Psoas muscle (tissue), 8 donors: ENCODE data around the gene MEIS1. TPM values are rescaled to one million over a fixed set of nuclear protein-coding genes. Genes with fewer than 3 reads are reported as not detected.
A peak's percentile ranks its signal among the peaks of the same experiment; 100 is the strongest.

ENCODE experiments used
- ATAC-seq, 4 donors: fragments of 200-7000 bp; cut with Tn5 transposase; one replicate each; pipeline ENCODE4 v1.9.1; 2020; ENCODE audit warnings: moderate library complexity in 3 of 4, mild to moderate bottlenecking in 2 of 4
- DNase-seq, 2 donors: peaks; one replicate each; pipeline ENCODE4 v3.0.0-alpha.2; 2020
- H3K27ac ChIP-seq: fragments of 200-600 bp; one replicate; pipeline ENCODE4 v1.8.0; 2022
- H3K27me3 ChIP-seq, 3 donors: fragments of 200-600 bp in 1 of 3; one replicate each; pipeline versions ENCODE4 v1.6.1 to v1.8.0; 2013 to 2022; ENCODE audit warnings: low read length in 2 of 3, mild to moderate bottlenecking in 2 of 3, moderate library complexity in 1 of 3; ENCODE audit not compliant: insufficient read depth in 3 of 3
- H3K36me3 ChIP-seq, 2 donors: fragments of 200-600 bp in 1 of 2; one replicate each; pipeline versions ENCODE4 v1.6.1 to v1.8.0; 2013 to 2022; ENCODE audit warnings: low read depth in 1 of 2, mild to moderate bottlenecking in 1 of 2, moderate library complexity in 1 of 2; ENCODE audit not compliant: insufficient read depth in 1 of 2
- H3K4me1 ChIP-seq: fragments of 200-600 bp; one replicate; pipeline ENCODE4 v1.8.0; 2022
- H3K4me3 ChIP-seq: fragments of 200-600 bp; one replicate; pipeline ENCODE4 v1.8.0; 2022; ENCODE audit warnings: mild to moderate bottlenecking
- H3K9me3 ChIP-seq: fragments of 200-600 bp; one replicate; pipeline ENCODE4 v1.8.0; 2022
- CTCF ChIP-seq: fragments of 200-600 bp; IDR thresholded peaks from one replicate; pipeline ENCODE4 v1.8.0; 2022; ENCODE audit warnings: antibody characterized with exemption
- WGBS, 3 donors: extraction: QIAGEN DNeasy Blood & Tissue Kit; methylation state at CpG; one replicate each; pipeline versions ENCODE4 v1.1.6 to v1.1.7; 2013; 5-methylcytosine and 5-hydroxymethylcytosine counted together
- intact Hi-C, 2 donors: fragments of 100-400 bp; cut with DNase I; formaldehyde crosslinking; loops; one replicate each; pipeline versions ENCODE4 v1.11.0 to v1.14.2; 2022
- polyA plus RNA-seq, 3 donors: library from polyadenylated mRNA; stranded (reverse); fragments of 200-250 nt; gene quantifications; one replicate each; pipeline ENCODE4 v1.2.3, GENCODE V29; 2013
- total RNA-seq, 4 donors: library from RNA; stranded (reverse); fragmentation: NEBNext Ultra II Directional in 2 of 4; extraction: Animal tissue kit (Norgen Biotek cat#: 25700) in 2 of 4; gene quantifications; one replicate each; pipeline versions ENCODE4 v1.2.1 to v1.2.4, GENCODE V29; 2021 to 2023
- donor health status: healthy with polysubstance abuse.
- donor health status: DM: no; HTN: no; CAD: no; lungs with moderate emphysema.
- donor health status: Bipolar disorder and iron deficiency.
- donor health status: healthy.
- donor health status: DM: yes; HTN: yes; CAD: no.
- donor health status: DM: no; HTN: no; CAD: no.
- donor health status: DM: no; HTN: no; CAD: no.
- donor health status: DM: yes; HTN: yes; CAD: no.

Gene MEIS1
- total and polyA plus RNA-seq, 7 donors: 0.77 to 6.8 (median 2.1) TPM

GRCh38 chr2:66433695-66433944, 1.3 kb upstream of the MEIS1 start:
- peaks cover 0 to 3% (median 0%) of the 10 kb centered on the region in 3 donors for H3K27me3 ChIP-seq
- H3K36me3 ChIP-seq: no peaks in the 10 kb centered on the region
- H3K4me1 ChIP-seq: no peaks in the 10 kb centered on the region
- intact Hi-C loops: loop anchor here (2.0 to 10.0 kb wide), 5 partner anchors 144 to 1219 kb away; partner anchors contain the start of gene ETAA1 (in 1 of the 2)
- no peak for TF ChIP-seq CTCF
- peak overlapping the region; percentile 92 for H3K27ac ChIP-seq
- H3K9me3 ChIP-seq: no peaks in the 10 kb centered on the region
- peak overlapping the region; percentile 70 for H3K4me3 ChIP-seq
- 0 to 1% (median 0%) methylated on average over 7 of the region's 7 CpGs for WGBS, 3 donors
- ATAC-seq: no peak
- DNase-seq: no peak

DNA sequence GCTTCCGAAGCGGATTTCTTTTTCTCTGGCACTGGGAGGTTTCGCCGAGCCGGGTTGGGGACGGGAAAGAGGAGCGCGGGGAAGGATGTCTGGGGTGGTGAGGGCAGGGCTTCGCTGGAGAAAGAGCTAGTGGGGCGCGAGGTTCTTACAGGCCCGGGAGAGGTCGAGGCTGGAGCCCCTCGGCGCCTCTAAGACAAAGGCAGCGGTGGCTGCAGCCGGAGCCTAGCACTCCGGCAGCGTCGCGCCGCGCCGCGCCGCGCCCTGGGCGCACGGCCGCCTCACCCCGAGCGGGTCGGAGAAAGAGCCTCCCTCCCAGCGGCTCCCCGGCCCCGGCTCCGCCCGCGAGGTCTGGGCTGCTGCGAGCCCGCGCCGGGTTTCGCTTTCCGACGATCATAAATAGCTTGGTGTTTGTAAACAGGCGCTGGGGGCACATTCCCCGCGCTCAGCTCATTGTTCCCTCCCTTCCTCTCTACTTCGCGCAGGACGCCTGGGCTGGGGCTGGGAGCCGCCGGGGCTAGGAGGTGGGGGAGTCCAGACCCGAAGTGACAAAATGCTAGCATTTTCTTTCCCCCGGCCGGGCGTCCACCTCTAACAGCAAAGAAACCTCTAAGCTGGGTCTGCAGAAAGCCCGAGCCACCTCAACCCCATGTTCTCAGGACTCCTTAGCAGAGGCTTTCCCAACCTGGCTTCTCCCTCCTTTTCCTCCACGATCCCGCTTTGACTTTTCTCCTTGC, 813 bp upstream of the MEIS1 start:
- peak; percentile 56 to 64 (median 60) for ATAC-seq
- no peak for TF ChIP-seq CTCF
- peak; percentile 64 to 80 for DNase-seq
- peak overlapping the region; percentile 70 for H3K4me3 ChIP-seq
- WGBS, 3 donors: 0 to 1% (median 1%) methylated on average over 46 to 61 of the region's 61 CpGs
- H3K4me1 ChIP-seq: no peaks in the 10 kb centered on the region
- H3K27me3 ChIP-seq: no peaks in the 10 kb centered on the region
- H3K27ac ChIP-seq: peak overlapping the region; percentile 92
- intact Hi-C loops: loop anchor here (2.0 to 10.0 kb wide), 5 partner anchors 143 to 1218 kb away; partner anchors contain the start of gene ETAA1 (in 1 of the 2)
- H3K9me3 ChIP-seq: no peaks in the 10 kb centered on the region
- H3K36me3 ChIP-seq: no peaks in the 10 kb centered on the region

GRCh38 chr2:66435549-66435875, 587 bp downstream of the MEIS1 start:
- no peak for TF ChIP-seq CTCF
- Histone ChIP-seq H3K4me3 (peak overlapping the region; percentile 70), H3K9me3 (no peaks in the 10 kb centered on the region), H3K27me3 (no peaks in the 10 kb centered on the region), H3K36me3 (no peaks in the 10 kb centered on the region), H3K27ac (peak overlapping the region; percentile 92), H3K4me1 (no peaks in the 10 kb centered on the region)
- 1 to 2% (median 1%) methylated on average over 15 of the region's 15 CpGs for WGBS, 3 donors
- intact Hi-C loops: loop anchor here (5.0 to 10.0 kb wide), 4 partner anchors 72 to 959 kb away; partner anchors contain the start of gene ETAA1 (in 1 of the 2)
- peak in 1 of 4 donors; percentile 9 for ATAC-seq
- DNase-seq: peak in 1 of 2 donors; percentile 41

DNA sequence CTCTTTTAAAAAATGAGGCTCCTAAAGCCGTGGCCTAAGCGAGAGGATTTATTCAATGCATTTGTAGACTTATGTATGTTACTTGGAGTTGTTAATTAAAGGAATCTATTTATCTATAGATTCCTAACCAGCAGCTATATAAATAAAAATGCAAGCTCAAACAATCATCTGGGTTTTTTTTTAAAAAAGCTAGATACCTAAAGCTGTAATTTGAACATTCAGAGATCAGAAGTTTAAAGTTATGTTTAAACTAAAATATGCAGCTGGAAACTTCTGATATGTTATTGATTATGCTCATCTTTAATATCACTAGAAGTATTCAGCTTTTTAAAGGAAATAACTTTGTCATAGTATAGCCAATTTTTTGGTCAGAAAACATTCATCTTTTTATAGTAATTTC, 1.0 kb downstream of the MEIS1 start:
- H3K27me3 ChIP-seq: no peaks in the 10 kb centered on the region
- DNase-seq: no peak
- intact Hi-C loops: loop anchor here (5.0 to 10.0 kb wide), 4 partner anchors 71 to 959 kb away; partner anchors contain the start of gene ETAA1 (in 1 of the 2)

More for the DNA sequence above, 1.0 kb downstream of the MEIS1 start:
- WGBS, 3 donors: 2 to 10% (median 5%) methylated on average over 2 of the region's 2 CpGs
- H3K9me3 ChIP-seq: no peaks in the 10 kb centered on the region
- H3K36me3 ChIP-seq: no peaks in the 10 kb centered on the region
- peak overlapping the region; percentile 92 for H3K27ac ChIP-seq
- H3K4me3 ChIP-seq: peak overlapping the region; percentile 70
- no peak for ATAC-seq
- no peak for TF ChIP-seq CTCF
- H3K4me1 ChIP-seq: no peaks in the 10 kb centered on the region
